Measurements from ENCODE around the gene MAPK10. TPM values are rescaled to one million over a fixed set of nuclear protein-coding genes. Genes with fewer than 3 reads are reported as not detected.

MAPK10 gene
- total RNA-seq, 1 experiment from 2014 or later = 3.6 TPM

- Mint-ChIP-seq H3K27ac (ENCODE audit: unreplicated experiment) (no peak overlapping the region), H3K4me1 (ENCODE audit: low read depth, unreplicated experiment) (no peaks in the 10 kb centered on the region), H3K4me3 (ENCODE audit: low read depth, unreplicated experiment) (no peak overlapping the region), H3K36me3 (ENCODE audit: insufficient read depth, unreplicated experiment) (no peaks in the 10 kb centered on the region), H3K9me3 (ENCODE audit: low read depth, unreplicated experiment) (no peaks in the 10 kb centered on the region), H3K27me3 (ENCODE audit: unreplicated experiment) (no peaks in the 10 kb centered on the region)
- intact Hi-C loops (cut with micrococcal nuclease; ENCODE audit: unreplicated experiment) = no loop called here
- CTCF ChIA-PET = no interaction called here
- DNase-seq = no peak
- BruUV-seq (replicated peaks) = no TSS peak
- TF ChIP-seq CTCF (IDR thresholded peaks at IDR 0.05; ENCODE audit: unreplicated experiment) = no peak
Observed at GRCh38 chr4:86019906-86020305, 339.9 kb downstream of the MAPK10 start.

DNA sequence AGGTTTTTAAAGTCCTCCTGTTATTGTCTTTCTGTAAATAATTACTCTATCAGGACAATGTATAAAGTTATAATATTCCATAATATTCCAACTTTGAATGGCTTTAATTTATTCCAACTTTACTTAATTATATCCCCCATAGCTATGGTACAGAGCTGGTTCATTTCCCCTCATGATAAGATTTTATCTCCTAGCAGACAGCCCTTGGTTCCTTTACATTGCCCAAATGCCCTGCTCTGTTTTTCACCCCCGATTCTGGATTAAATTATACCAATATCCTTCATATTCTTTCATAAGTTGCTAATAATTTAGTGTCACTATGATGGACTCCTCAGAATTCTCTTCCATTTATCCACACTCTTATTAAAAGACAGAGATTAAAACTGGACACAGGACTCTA lies 340.5 kb downstream of the MAPK10 start:
- Mint-ChIP-seq H3K27me3 (ENCODE audit: unreplicated experiment) (no peaks in the 10 kb centered on the region), H3K27ac (ENCODE audit: unreplicated experiment) (no peak overlapping the region), H3K36me3 (ENCODE audit: insufficient read depth, unreplicated experiment) (no peaks in the 10 kb centered on the region), H3K9me3 (ENCODE audit: low read depth, unreplicated experiment) (no peaks in the 10 kb centered on the region), H3K4me3 (ENCODE audit: low read depth, unreplicated experiment) (no peak overlapping the region), H3K4me1 (ENCODE audit: low read depth, unreplicated experiment) (no peaks in the 10 kb centered on the region)
- TF ChIP-seq CTCF (IDR thresholded peaks at IDR 0.05; ENCODE audit: unreplicated experiment) = no peak
- no peak for DNase-seq
- no TSS peak for BruUV-seq (replicated peaks)
- intact Hi-C loops (cut with micrococcal nuclease; ENCODE audit: unreplicated experiment) = no loop called here
- CTCF ChIA-PET = no interaction called here

- Mint-ChIP-seq H3K9me3 (ENCODE audit: low read depth, unreplicated experiment) (no peaks in the 10 kb centered on the region), H3K4me3 (ENCODE audit: low read depth, unreplicated experiment) (no peak overlapping the region), H3K27ac (ENCODE audit: unreplicated experiment) (no peak overlapping the region), H3K36me3 (ENCODE audit: insufficient read depth, unreplicated experiment) (no peaks in the 10 kb centered on the region), H3K4me1 (ENCODE audit: low read depth, unreplicated experiment) (no peaks in the 10 kb centered on the region), H3K27me3 (ENCODE audit: unreplicated experiment) (no peaks in the 10 kb centered on the region)
- CTCF ChIA-PET = interaction anchor here (0.7 kb wide), 1 partner anchor 494 kb away, joined by 6 read pairs; no protein-coding TSS in a partner anchor
- DNase-seq = no peak
- intact Hi-C loops (cut with micrococcal nuclease; ENCODE audit: unreplicated experiment) = no loop called here
- TF ChIP-seq CTCF (IDR thresholded peaks at IDR 0.05; ENCODE audit: unreplicated experiment) = no peak
- no TSS peak for BruUV-seq (replicated peaks)
Observed at GRCh38 chr4:86015412-86016350, 344.2 kb downstream of the MAPK10 start.

GRCh38 chr4:86014599-86014998 lies 345.3 kb downstream of the MAPK10 start:
- intact Hi-C loops (cut with micrococcal nuclease; ENCODE audit: unreplicated experiment) = no loop called here
- Mint-ChIP-seq H3K27me3 (ENCODE audit: unreplicated experiment) (no peaks in the 10 kb centered on the region), H3K27ac (ENCODE audit: unreplicated experiment) (no peak overlapping the region), H3K9me3 (ENCODE audit: low read depth, unreplicated experiment) (no peaks in the 10 kb centered on the region), H3K36me3 (ENCODE audit: insufficient read depth, unreplicated experiment) (no peaks in the 10 kb centered on the region), H3K4me1 (ENCODE audit: low read depth, unreplicated experiment) (no peaks in the 10 kb centered on the region), H3K4me3 (ENCODE audit: low read depth, unreplicated experiment) (no peak overlapping the region)
- CTCF ChIA-PET = interaction anchor here (0.7 kb wide), 1 partner anchor 495 kb away, joined by 6 read pairs; no protein-coding TSS in a partner anchor
- no peak for DNase-seq
- no TSS peak for BruUV-seq (replicated peaks)
- TF ChIP-seq CTCF (IDR thresholded peaks at IDR 0.05; ENCODE audit: unreplicated experiment) = no peak

Measured in Calu3 (cell line).